WTC11 (cell line): ENCODE results near the gene DCLK2. TPM values are rescaled to one million over a fixed set of nuclear protein-coding genes. Genes with fewer than 3 reads are reported as not detected.

Source experiments
- ATAC-seq: fragments of 200-7000 bp; cut with Tn5 transposase; 2 replicates; pipeline ENCODE4 v1.10.0; 2021; ENCODE audit warnings: mild to moderate bottlenecking, moderate library complexity
- CTCF ChIA-PET: fragments of 300-600 bp; sonication (Branson Sonifier 250); formaldehyde crosslinking; loops from one replicate; lab custom pipeline; 2021; ENCODE audit warnings: antibody characterized with exemption; lab: Charles Lee
- POLR2A ChIA-PET: fragments of 350-600 bp; sonication (Branson Sonifier 250); formaldehyde crosslinking; loops from one replicate; lab custom pipeline; 2021; ENCODE audit warnings: antibody characterized with exemption; lab: Charles Lee
- DNase-seq: peaks from one replicate; pipeline ENCODE4 v3.0.0; 2021; ENCODE audit warnings: low spot score
- H3K27ac Mint-ChIP-seq: 2 replicates; pipeline ENCODE4 v1.8.0; 2021; ENCODE audit warnings: mixed read lengths
- H3K27me3 Mint-ChIP-seq: 2 replicates; pipeline ENCODE4 v1.8.0; 2021; ENCODE audit warnings: low read depth, mild to moderate bottlenecking, moderate library complexity, mixed read lengths
- H3K36me3 Mint-ChIP-seq: 2 replicates; pipeline ENCODE4 v1.8.0; 2021; ENCODE audit warnings: mixed read lengths
- H3K4me1 Mint-ChIP-seq: 2 replicates; pipeline ENCODE4 v1.8.0; 2022; ENCODE audit warnings: mixed read lengths
- H3K4me3 Mint-ChIP-seq: 2 replicates; pipeline ENCODE4 v1.8.0; 2021; ENCODE audit warnings: mild to moderate bottlenecking, moderate library complexity, mixed read lengths
- H3K9me3 Mint-ChIP-seq: 2 replicates; pipeline ENCODE4 v1.8.0; 2021; ENCODE audit warnings: mixed read lengths
- AR ChIP-seq: fragments of 250-450 bp; sonication (Bioruptor Pico); IDR thresholded peaks from 2 replicates; pipeline ENCODE4 v1.9.0; 2021; ENCODE audit warnings: mild to moderate bottlenecking
- CDX4 ChIP-seq: fragments of 250-450 bp; sonication (Bioruptor Pico); IDR thresholded peaks from 2 replicates; pipeline ENCODE4 v1.9.0; 2021; ENCODE audit warnings: moderate library complexity, mild to moderate bottlenecking, inconsistent platforms, borderline replicate concordance
- E2F5 ChIP-seq: sonication (generic); formaldehyde crosslinking; IDR thresholded peaks from 2 replicates; pipeline ENCODE4 v1.8.1; 2022; ENCODE audit warnings: mild to moderate bottlenecking, moderate library complexity, missing genetic modification reagents
- EMX1 ChIP-seq: fragments of 250-450 bp; sonication (Bioruptor Pico); IDR thresholded peaks from 2 replicates; pipeline ENCODE4 v1.8.0; 2021; ENCODE audit warnings: mild to moderate bottlenecking
- FOXP1 ChIP-seq: sonication (generic); formaldehyde crosslinking; IDR thresholded peaks from 2 replicates; pipeline ENCODE4 v1.8.0; 2022; ENCODE audit warnings: missing genetic modification reagents, mild to moderate bottlenecking, moderate library complexity, borderline replicate concordance
- GABPB1 ChIP-seq: sonication (generic); formaldehyde crosslinking; IDR thresholded peaks from 2 replicates; pipeline ENCODE4 v1.8.1; 2023; ENCODE audit warnings: mild to moderate bottlenecking, missing genetic modification reagents
- HMGXB4 ChIP-seq: sonication (generic); formaldehyde crosslinking; IDR thresholded peaks from 2 replicates; pipeline ENCODE4 v1.8.1; 2023; ENCODE audit warnings: mild to moderate bottlenecking, moderate library complexity, missing genetic modification reagents
- JAZF1 ChIP-seq: fragments of 250-450 bp; sonication (Bioruptor Pico); IDR thresholded peaks from 2 replicates; pipeline ENCODE4 v1.9.0; 2021; ENCODE audit warnings: moderate library complexity, mild to moderate bottlenecking, inconsistent platforms
- NFE2L1 ChIP-seq: sonication (generic); formaldehyde crosslinking; IDR thresholded peaks from 2 replicates; pipeline ENCODE4 v1.8.1; 2023; ENCODE audit warnings: missing genetic modification reagents
- NR2C2 ChIP-seq: sonication (generic); formaldehyde crosslinking; IDR thresholded peaks from 2 replicates; pipeline ENCODE4 v1.8.0; 2022; ENCODE audit warnings: mild to moderate bottlenecking, missing genetic modification reagents
- SOX15 ChIP-seq: fragments of 250-450 bp; sonication (Bioruptor Pico); IDR thresholded peaks from 2 replicates; pipeline ENCODE4 v1.9.0; 2021; ENCODE audit warnings: mild to moderate bottlenecking
- ZMAT4 ChIP-seq: fragments of 250-450 bp; sonication (Bioruptor Pico); IDR thresholded peaks from 2 replicates; pipeline ENCODE4 v1.9.0; 2021; ENCODE audit warnings: mild to moderate bottlenecking
- ZNF263 ChIP-seq: sonication (generic); formaldehyde crosslinking; IDR thresholded peaks from 2 replicates; pipeline ENCODE4 v1.8.1; 2022; ENCODE audit warnings: low read depth, mild to moderate bottlenecking, moderate library complexity, missing genetic modification reagents
- ZNF532 ChIP-seq: fragments of 250-450 bp; sonication (Bioruptor Pico); IDR thresholded peaks from 2 replicates; pipeline ENCODE4 v1.9.0; 2021; ENCODE audit warnings: mild to moderate bottlenecking, borderline replicate concordance
- ZSCAN18 ChIP-seq: fragments of 250-450 bp; sonication (Bioruptor Pico); IDR thresholded peaks from 2 replicates; pipeline ENCODE4 v2.1.2; 2022; ENCODE audit warnings: mild to moderate bottlenecking, moderate library complexity
- total RNA-seq: library from RNA; stranded (reverse); gene quantifications from 3 replicates; pipeline ENCODE4 v1.2.3, GENCODE V29; 2021

The DCLK2 gene
- total RNA-seq, 1 experiment from 2014 or later: 0.17 TPM

- H3K4me1 Mint-ChIP-seq: peaks cover 23% of the 10 kb centered on the region
- no peaks in the 10 kb centered on the region; the same call in 1 of the 2 replicates for H3K27me3 Mint-ChIP-seq
- no peak overlapping the region for H3K4me3 Mint-ChIP-seq
- DNase-seq (no peak), ATAC-seq (peak; percentile 97)
- ChIA-PET CTCF (interaction anchor here (0.9 to 1.1 kb wide), 3 partner anchors 16 to 147 kb away, joined by 3 to 8 read pairs (median 3); partner anchors contain the start of gene DCLK2), POLR2A (no interaction called here)
- H3K9me3 Mint-ChIP-seq: no peaks in the 10 kb centered on the region
- no peaks in the 10 kb centered on the region for H3K36me3 Mint-ChIP-seq
- H3K27ac Mint-ChIP-seq: no peak overlapping the region
- TF ChIP-seq ZSCAN18 (CRISPR knock-in tag): no peak
- no peak for TF ChIP-seq JAZF1 (CRISPR knock-in tag)
- TF ChIP-seq EMX1 (CRISPR knock-in tag): no peak
- TF ChIP-seq NFE2L1 (CRISPR knock-in tag): no peak
- no peak for TF ChIP-seq AR (CRISPR knock-in tag)
- TF ChIP-seq CDX4 (CRISPR knock-in tag): no peak
- TF ChIP-seq SOX15 (CRISPR knock-in tag): no peak
- TF ChIP-seq ZMAT4 (CRISPR knock-in tag): no peak
- no peak for TF ChIP-seq GABPB1 (CRISPR knock-in tag)
- TF ChIP-seq NR2C2 (CRISPR knock-in tag): no peak
- TF ChIP-seq E2F5 (CRISPR knock-in tag): no peak
Observed at GRCh38 chr4:150224896-150225591, 146.8 kb downstream of the DCLK2 start.

GRCh38 chr4:150229520-150229919, 151.3 kb downstream of the DCLK2 start:
- Mint-ChIP-seq H3K4me1 (peaks cover 27% of the 10 kb centered on the region), H3K27me3 (no peaks in the 10 kb centered on the region; the same call in 1 of the 2 replicates), H3K4me3 (no peak overlapping the region), H3K36me3 (no peaks in the 10 kb centered on the region), H3K9me3 (peaks cover 4% of the 10 kb centered on the region; the same call in 1 of the 2 replicates), H3K27ac (no peak overlapping the region)
- no peak for TF ChIP-seq ZNF532 (CRISPR knock-in tag)
- no peak for TF ChIP-seq ZNF263 (CRISPR knock-in tag)
- no peak for TF ChIP-seq FOXP1 (CRISPR knock-in tag)
- TF ChIP-seq HMGXB4 (CRISPR knock-in tag): no peak
- TF ChIP-seq, all 79 proteins: peak for 0
- ATAC-seq: no peak
- ChIA-PET POLR2A (no interaction called here), CTCF (interaction anchor here (2.2 to 2.4 kb wide), 2 partner anchors 13 to 20 kb away, joined by 5 to 14 read pairs; no protein-coding TSS in a partner anchor)
- DNase-seq: no peak
